HG03457 (cell line): ENCODE results near the gene OR2T8.
A peak's percentile ranks its signal among the peaks of the same experiment; 100 is the strongest.

Source experiments
- ATAC-seq: cut with Tn5 transposase; IDR thresholded peaks from one replicate; pipeline ENCODE4 v1.9.1; 2021; ENCODE audit warnings: moderate number of reproducible peaks; ENCODE audit not compliant: unreplicated experiment

The OR2T8 gene, protein sequence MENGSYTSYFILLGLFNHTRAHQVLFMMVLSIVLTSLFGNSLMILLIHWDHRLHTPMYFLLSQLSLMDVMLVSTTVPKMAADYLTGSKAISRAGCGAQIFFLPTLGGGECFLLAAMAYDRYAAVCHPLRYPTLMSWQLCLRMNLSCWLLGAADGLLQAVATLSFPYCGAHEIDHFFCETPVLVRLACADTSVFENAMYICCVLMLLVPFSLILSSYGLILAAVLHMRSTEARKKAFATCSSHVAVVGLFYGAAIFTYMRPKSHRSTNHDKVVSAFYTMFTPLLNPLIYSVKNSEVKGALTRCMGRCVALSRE

DNA sequence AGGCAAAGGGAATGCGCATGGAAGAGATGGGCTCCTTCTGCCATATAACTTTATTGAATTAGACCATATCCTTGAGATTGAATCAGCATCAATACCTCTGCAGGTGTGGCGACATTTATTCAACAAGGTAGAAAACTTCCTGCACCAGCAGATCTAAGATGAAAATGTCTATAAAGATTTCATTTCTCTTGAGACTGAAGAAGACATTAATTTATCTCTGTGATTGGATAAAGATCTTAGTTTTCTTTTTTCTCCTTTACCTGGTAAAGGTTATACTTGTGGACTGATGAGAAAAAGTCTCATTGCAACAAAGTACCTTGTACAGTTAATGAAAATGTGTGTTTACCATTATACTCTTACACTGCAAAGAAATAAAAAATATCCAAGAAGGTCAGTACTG lies at the start of gene OR2T8:
TSS of gene OR2T8 (plus strand) at position 301 of the 400 bp plus-strand sequence. CDS start 766 bp downstream, outside the sequence.
- no peak for ATAC-seq

DNA sequence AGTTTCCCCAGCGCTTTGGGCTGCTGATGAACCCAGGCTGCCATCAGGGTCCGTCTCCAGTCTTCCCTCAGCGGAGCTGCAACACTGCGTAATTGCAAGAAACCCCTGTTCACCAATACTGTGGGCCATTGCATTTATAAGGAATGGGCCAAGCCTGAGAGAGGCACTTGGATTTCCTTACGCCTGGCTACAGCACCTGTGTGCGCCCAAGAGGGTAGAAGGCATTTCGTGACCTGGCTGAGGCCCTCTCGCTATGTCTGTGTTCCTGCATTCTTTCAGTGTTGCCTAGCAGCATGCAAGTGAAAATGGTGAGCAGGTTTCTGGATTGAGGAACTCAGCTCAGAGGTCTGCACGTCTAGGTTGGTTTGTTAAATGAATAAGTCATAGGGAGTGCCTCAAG lies 36.7 kb upstream of the OR2T8 start:
- no peak for ATAC-seq

DNA sequence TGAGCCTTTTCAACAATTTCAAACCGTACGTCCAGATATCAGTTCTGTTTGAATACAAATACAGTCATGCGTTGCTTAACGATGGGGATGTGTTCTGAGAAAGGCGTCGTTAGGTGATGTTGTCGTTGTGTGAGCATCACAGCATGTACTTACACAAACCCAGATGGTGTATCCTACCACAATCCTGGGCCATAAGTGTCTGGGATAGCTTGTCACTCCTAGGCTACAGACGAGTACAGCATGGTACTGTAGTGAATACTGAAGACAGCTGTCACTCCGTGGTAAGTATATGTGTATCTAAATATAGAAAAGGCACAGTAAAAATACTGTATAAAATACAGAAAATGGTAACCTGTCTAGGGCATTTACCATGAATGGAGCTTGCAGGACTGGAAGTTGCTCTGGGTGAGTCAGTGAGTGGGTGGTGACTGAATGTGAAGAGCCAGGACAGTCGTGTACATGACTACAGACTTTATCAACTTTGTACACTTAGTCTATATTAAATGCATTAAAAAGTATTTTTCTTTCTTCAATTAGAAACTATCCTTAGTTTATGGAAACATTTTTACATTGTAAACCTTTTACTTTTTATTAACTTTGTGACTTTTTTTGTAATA lies 35.1 kb upstream of the OR2T8 start:
- no peak for ATAC-seq

DNA sequence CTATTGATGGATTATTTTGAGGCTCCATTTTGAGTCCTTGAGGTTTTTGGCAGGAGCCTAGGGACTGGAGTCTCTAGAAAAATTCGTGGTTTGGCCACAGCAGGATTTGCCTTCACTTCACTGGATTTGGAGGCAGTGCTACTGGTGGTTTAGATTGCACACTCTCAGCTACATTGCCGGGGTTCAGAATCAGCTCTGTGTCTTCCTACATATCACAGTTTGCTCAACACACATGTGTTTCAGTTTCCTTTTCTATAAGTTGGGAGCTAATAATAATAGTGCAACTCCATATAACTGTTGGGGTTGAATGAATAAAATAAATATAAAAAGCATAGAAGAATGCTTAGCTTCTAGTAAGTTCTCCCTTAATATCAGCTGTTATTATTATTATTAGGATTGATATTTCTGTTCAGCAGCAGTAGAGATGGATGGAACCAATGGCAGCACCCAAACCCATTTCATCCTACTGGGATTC lies 24.9 kb upstream of the OR2T8 start, which contains the start of gene OR2W3:
TSS of gene OR2W3 (plus strand) at position 425 of the 475 bp plus-strand sequence. CDS start at position 425, 0 bp downstream.
- ATAC-seq = no peak

DNA sequence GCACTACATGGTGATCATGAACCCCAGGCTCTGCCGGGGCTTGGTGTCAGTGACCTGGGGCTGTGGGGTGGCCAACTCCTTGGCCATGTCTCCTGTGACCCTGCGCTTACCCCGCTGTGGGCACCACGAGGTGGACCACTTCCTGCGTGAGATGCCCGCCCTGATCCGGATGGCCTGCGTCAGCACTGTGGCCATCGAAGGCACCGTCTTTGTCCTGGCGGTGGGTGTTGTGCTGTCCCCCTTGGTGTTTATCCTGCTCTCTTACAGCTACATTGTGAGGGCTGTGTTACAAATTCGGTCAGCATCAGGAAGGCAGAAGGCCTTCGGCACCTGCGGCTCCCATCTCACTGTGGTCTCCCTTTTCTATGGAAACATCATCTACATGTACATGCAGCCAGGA lies 24.1 kb upstream of the OR2T8 start:
- no peak for ATAC-seq

DNA sequence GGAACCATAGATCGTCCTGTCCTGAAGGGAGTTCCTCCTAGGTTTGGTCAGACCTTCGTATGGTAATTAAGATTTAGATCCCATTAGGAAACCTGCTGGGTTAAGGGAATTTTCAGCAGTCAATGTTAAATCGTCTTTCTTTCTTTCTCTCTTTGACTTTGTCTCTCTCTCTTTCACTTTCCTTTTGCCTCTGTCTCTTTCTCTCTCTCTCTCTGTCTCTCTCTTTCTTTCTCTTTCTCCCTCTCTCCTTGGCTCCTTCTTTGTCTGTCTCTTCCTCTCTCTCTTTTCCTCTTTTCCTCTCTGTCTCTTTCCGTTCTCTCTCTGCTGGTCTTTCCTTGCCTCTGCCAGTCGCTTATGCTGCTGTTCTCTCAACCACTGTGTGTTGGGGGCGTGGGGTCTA lies 15.9 kb upstream of the OR2T8 start:
- no peak for ATAC-seq

DNA sequence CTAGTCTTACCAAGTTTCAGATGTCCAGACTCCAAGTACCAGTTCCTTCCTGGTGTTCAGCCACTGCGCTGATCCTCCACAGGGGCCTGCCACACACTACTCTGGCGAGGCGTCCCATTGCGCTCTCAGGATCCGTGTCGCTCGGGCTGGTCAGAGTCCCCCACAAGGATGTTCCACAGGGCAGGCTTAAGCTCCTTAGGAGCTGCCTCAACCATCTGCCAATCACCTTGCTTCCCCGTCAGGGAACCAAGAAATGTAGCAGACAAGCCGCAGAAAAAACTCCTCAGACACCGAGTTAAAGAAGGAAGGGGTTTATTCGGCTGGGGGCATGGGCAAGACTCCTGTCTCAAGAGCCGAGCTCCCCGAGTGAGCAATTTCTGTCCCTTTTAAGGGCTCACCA lies 14.9 kb upstream of the OR2T8 start:
- ATAC-seq = no peak

DNA sequence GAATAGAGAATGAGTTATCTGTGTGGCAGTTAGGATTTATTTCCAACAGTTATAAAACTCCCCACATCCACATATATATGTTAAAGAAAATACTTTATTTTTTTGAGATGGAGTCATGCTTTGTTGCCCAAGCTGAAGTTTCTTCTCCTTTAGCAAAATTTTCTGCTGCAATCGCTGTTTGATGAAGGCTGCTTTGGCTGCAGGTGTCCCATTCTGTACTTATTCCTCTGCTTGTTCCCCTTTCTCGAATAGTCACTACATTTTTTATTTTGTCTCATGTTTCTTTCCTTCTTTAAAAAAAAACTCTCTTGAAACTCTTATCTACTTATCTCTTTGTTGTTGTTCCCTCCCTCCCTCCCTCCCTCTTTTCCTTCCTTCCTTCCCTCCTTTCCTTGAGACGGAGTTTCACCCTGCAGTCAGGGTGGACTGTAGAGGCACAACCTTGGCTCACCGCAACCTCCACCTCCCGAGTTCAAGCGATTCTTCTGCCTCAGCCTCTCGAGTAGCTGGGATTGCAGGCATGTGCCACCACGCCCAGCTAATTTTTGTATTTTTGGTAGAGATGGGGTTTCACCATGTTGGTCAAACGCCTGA lies 14.0 kb upstream of the OR2T8 start:
- ATAC-seq = no peak

DNA sequence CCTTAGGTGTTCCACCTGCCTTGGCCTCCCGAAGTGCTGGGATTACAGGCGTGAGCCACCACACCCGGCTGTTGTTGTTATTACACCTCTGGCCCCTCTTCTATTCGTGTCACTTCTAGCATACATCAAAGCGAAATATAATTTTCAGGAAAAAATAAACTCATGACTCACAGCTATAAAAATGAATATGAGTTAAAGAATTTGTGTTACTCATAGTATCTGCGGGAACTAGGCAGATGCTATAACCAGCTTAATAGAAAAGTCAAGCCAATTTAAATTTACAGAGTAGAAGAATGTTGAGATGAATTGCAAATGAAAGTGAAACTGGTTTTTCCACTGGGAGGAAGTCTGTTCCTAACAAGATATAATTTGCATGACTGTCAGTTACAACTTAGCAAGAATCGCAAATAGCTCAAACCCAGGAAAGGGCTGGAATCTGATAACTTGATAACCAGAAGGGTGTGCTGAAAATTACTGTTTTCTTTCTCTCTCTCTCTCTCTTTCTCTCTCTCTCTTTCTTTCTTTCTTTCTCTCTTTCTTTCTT lies 13.5 kb upstream of the OR2T8 start:
- no peak for ATAC-seq

DNA sequence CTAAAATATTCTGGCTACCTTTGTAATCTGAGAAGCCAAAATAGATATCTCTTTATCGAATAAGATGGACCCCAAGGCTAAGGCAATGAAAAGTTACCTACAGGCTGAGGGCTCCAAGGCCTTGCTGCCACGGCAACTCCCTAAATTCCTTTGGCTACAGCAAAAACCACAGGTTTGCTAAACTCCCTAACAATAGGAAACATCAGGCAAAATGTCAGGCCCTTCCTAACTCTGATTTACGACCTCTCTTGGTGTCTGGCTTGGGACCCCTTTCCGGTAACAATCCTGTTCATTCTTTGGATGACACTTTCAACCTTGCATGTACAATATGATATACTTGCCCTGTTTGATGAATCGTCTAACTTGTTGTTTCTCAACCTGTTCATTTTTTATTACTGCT lies 11.3 kb upstream of the OR2T8 start:
- no peak for ATAC-seq

DNA sequence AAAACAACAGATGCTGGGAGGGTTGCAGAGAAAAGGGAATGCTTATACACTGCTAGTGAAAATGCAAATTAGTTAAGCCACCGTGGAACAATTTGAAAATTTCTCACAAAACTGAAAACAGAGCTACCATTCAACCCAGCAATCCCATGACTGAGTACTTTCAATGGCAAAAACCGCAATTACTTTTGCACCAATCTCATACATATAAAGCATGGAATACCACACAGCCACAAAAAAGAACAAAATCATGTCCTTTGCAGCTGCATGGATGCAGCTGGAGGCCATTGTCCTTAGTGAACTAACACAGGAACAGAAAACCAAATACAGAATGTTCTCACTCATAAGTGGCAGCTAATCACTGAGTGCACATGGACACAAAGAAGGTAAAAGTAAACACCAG lies 6.3 kb upstream of the OR2T8 start:
- no peak for ATAC-seq

DNA sequence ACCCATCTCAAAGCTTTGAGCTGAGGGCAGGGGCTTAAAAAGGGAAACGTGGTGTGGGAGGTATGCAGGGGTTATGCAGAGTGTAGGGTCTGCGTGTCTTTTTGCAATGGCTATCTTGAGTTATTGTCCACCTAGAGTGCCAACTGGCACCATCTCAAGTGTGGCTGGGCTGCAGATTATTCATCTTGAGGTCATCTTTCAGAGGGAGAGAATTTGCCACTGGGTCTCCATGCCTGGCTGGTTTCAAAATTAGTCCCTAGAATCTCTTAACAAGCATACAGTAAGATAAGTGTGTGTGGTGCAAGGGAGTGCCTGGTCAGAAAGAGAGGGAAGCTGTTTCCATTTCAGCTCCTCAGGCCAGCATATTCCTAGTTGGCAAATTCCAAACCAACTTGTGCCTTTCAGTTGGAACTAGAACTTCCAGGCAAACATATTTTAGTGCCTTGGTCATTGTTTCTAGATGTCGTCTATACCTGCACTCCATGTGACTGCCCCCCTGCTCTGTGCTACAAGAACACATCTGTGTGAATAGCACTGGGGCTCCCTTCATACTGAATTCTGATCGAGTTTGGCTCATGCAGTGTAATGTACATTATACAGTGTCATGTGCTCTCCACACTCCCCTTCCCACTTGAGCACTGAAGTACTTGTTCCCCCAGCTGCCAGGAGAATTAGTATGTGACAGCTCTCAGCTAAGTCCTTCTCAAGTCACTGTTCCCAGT lies 5.0 kb upstream of the OR2T8 start:
- ATAC-seq = no peak

DNA sequence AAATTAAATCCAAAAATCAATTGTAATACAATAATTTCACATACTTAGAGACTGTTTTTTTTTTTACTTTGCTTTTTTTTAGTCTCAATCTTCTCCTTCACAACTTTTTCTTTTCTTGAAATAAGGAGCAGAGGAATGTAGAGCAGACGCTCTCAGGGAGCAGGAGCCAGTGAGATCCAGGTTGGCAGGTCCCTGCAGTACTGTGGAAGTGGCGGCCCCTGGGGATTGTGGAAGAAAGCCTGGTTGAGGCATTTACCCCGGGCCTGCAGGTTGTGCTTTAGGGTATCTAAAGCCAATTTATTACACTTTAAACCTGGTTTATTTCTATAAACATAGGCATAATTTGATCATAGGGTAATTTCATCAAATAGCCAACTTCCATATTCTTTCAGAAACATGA lies 3.9 kb downstream of the OR2T8 start:
- no peak for ATAC-seq

DNA sequence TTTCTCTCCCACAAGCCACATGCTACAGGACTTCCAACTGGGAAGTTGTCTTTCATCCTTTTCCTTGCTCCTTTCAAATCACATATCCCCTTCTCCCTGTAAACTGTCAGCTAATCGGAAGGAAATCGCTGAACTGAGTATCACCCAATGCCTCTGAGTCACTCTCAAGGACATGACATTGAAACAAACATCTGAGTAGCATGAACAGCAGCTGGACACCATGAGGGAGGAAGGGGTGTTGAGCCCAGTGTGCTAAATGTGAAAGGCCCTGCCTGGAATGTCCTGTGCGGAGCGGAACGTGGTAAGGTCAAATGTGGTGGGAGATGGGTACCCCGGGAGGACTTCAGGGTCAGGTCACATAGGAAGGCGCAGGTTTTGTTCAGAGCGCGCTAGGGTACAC lies 4.8 kb downstream of the OR2T8 start, which contains the start of gene OR2AJ1:
TSS of gene OR2AJ1 (plus strand) at position 22 of the 400 bp plus-strand sequence. CDS start 8,880 bp downstream, outside the sequence.
- ATAC-seq = no peak

DNA sequence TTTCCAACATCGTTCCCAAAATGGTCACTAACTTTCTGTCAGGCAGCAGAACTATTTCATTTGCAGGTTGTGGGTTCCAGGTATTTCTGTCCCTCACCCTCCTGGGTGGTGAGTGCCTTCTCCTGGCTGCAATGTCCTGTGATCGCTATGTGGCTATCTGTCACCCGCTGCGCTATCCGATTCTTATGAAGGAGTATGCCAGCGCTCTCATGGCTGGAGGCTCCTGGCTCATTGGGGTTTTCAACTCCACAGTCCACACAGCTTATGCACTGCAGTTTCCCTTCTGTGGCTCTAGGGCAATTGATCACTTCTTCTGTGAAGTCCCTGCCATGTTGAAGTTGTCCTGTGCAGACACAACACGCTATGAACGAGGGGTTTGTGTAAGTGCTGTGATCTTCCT lies 13.9 kb downstream of the OR2T8 start:
- ATAC-seq = no peak

DNA sequence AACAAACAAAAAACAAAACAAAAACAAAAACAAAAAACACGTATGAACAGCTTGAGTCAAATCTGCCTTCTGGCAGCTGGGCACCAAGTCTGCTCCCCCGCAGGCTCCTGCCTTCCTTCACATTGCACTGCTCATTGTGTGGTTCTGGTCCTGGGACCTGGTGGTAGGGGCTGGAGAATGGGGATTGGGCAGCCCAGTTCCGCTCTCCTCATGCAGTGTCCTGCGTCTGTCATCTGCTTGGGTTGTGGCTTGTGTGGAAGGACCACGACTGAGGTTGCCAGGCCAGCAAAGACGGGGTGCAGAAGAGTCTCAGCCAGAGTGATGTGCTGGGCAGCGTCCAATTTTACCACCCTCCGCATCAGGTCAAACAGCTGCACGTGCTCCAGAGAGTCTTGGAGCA lies 15.7 kb downstream of the OR2T8 start:
- ATAC-seq = no peak

DNA sequence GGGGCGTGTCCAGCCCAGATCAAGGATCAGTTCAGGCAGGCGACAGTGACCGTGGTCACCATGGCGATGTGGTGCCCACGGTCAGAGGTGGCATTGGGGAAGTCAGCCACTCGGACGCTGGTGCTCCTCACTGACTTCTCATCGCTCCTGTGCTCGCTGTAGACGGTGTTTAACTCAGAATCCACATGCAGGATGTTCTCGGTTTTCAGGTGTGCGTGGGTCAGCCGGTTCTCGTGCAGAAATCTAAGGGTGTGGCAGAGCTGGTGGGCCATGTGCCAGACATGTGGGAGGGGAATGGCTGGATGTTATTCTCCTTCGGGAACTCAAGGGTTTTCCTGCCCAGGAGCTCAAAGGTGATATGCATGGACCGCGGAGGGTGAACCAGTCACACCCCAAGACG lies 16.4 kb downstream of the OR2T8 start:
- ATAC-seq = no peak

DNA sequence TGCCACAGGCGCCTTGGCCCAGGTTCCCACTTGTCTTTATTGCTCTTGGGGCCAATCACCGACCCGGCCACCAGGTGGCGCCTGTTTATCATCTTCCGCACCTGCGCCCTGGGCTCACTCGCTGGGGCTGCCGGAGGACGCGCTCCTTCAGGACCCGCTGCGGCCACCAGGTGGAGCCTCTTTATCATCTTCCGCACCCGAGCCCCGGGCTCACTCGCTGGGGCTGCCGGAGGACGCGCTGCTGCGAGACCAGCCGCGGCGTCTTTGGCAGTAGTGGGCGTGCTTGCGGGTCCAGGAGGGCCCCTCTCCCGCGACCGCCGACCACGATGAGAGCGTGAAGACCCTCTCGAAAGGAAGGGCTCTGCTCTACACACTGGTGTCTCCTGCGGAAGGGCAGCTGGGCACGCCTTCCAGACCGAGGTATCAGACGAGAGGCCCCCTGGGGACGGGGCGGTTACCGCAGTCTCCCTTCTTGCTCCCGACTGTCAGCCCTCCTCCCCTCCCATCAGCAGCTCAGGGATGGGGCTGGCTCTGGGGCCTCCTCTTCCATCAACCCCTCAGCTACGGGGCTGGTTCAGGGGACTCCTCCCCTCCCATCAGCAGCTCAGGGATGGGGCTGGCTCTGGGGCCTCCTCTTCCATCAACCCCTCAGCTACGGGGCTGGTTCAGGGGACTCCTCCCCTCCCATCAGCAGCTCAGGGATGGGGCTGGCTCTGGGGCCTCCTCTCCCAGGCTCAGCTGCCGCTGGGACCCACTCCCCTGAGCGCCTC lies 17.1 kb downstream of the OR2T8 start:
- peak; percentile 100 for ATAC-seq

DNA sequence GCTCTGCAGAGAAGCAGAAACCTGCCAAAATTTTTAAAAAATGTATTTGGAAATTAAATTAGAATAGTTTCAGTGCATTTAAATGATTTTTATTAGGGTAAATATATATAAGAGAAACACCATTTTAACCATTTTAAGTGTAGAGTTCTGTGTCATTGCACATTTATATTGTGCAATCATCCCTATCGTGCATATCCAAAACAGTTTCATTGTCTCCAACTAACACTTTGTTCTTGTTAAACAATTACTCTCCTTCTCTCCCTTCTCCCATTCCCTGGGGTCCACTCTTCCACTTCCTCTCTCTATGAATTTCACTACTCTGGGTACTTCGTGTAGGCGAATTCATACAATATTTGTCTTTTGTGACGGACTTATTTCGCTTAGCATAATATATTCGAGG lies 22.6 kb downstream of the OR2T8 start:
- ATAC-seq = no peak

DNA sequence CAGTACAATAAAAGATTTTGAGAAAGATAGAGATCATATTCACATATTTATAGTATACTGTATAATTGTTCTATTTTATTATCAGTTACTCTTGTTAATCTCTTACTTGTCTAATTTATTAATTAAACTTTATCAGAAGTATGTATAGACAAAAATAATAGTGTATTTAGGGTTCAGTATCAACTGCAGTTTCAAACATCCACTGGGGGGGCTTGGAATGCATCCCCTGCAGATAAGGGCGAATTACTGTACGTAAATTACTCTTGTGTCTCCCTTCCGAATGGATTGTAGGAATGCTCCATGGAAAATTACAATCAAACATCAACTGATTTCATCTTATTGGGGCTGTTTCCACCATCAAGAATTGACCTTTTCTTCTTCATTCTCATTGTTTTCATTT lies 28.5 kb downstream of the OR2T8 start, which contains the start of gene OR2L8:
TSS of gene OR2L8 (plus strand) at position 301 of the 400 bp plus-strand sequence. CDS start at position 301, 0 bp downstream.
- ATAC-seq = no peak
